A549 (cell line): ENCODE data around the gene ANKRD55. TPM values are rescaled to one million over a fixed set of nuclear protein-coding genes. Genes with fewer than 3 reads are reported as not detected.

Experiments
- ATAC-seq, 2 experiments: fragments of 200-7000 bp in 1 of 2; fragments of >200 bp in 1 of 2; cut with Nextera tagmentation in 1 of 2; cut with Tn5 transposase in 1 of 2; 3 replicates each; pipeline versions ENCODE4 v1.8.0 to v1.9.1; 2018 to 2020; ENCODE audit warnings: mild to moderate bottlenecking in 1 of 2, moderate library complexity in 1 of 2
- CTCF ChIA-PET: fragments of 300-600 bp; sonication (Branson Sonifier 250); formaldehyde crosslinking; extraction: SDS; loops from one replicate; lab custom pipeline; 2021; ENCODE audit warnings: antibody characterized with exemption, inconsistent platforms; lab: Yijun Ruan, JAX
- POLR2A ChIA-PET: fragments of 350-600 bp; formaldehyde crosslinking; extraction: SDS; loops from one replicate; lab custom pipeline; 2021; ENCODE audit warnings: antibody characterized with exemption, inconsistent platforms; lab: Yijun Ruan, JAX
- DNase-seq, 2 experiments: peaks; one replicate each; pipeline versions ENCODE4 v3.0.0 to v3.0.0-alpha.2; 2011 to 2016; ENCODE audit warnings: low read depth in 1 of 2, low spot score in 1 of 2
- FAIRE-seq: peaks from 2 replicates; lab custom pipeline; 2011; peaks lifted over from hg19 to GRCh38; lab: Jason Lieb, UNC
- H3K27ac ChIP-seq, 2 experiments: fragments of >200 bp; sonication (Bioruptor Twin); formaldehyde crosslinking; 3 replicates each; pipeline ENCODE4 v1.5.1; 2016 to 2017
- H3K4me1 ChIP-seq: fragments of >200 bp; sonication (Bioruptor Twin); formaldehyde crosslinking; 3 replicates; pipeline ENCODE4 v1.6.1; 2016
- H3K4me2 ChIP-seq: fragments of >200 bp; sonication (Bioruptor Twin); formaldehyde crosslinking; 3 replicates; pipeline ENCODE4 v1.6.1; 2016
- H3K4me3 ChIP-seq: fragments of >200 bp; sonication (Bioruptor Twin); formaldehyde crosslinking; 3 replicates; pipeline ENCODE4 v1.5.1; 2016
- H3K9me3 ChIP-seq: fragments of >200 bp; sonication (Bioruptor Twin); formaldehyde crosslinking; 3 replicates; pipeline ENCODE4 v1.6.1; 2016
- BHLHE40 ChIP-seq: IDR thresholded peaks from 2 replicates; pipeline ENCODE4 v1.6.1; 2012; ENCODE audit warnings: low read depth, low read length, inconsistent platforms
- CBX8 ChIP-seq: fragments of 200-600 bp; sonication (generic); IDR thresholded peaks from 2 replicates; pipeline ENCODE4 v1.6.1; 2016
- CEBPB ChIP-seq, 2 experiments: fragments of >200 bp in 1 of 2; sonication (Bioruptor Twin) in 1 of 2; formaldehyde crosslinking in 1 of 2; IDR thresholded peaks; 2 replicates each; pipeline ENCODE4 v1.6.1; 2012 to 2016
- CHD2 ChIP-seq: fragments of 150-350 bp; IDR thresholded peaks from 2 replicates; pipeline ENCODE4 v1.6.1; 2014; ENCODE audit warnings: low read length; ENCODE audit not compliant: partially characterized antibody
- EHF ChIP-seq: fragments of 250-450 bp; sonication (Bioruptor Pico); IDR thresholded peaks from 2 replicates; pipeline ENCODE4 v1.5.0; 2020; ENCODE audit warnings: mild to moderate bottlenecking
- EHMT2 ChIP-seq: fragments of 200-600 bp; sonication (generic); IDR thresholded peaks from 2 replicates; pipeline ENCODE4 v1.6.1; 2016; ENCODE audit warnings: antibody characterized with exemption, low read depth, mild to moderate bottlenecking, moderate library complexity
- EP300 ChIP-seq, 2 experiments: fragments of >200 bp; sonication (Bioruptor Twin); formaldehyde crosslinking; IDR thresholded peaks; 2 replicates in 1 of 2; 3 replicates in 1 of 2; pipeline ENCODE4 v1.6.1; 2016 to 2017
- FOSB ChIP-seq: fragments of 250-450 bp; sonication (Bioruptor Pico); IDR thresholded peaks from 2 replicates; pipeline ENCODE4 v1.5.0; 2020; ENCODE audit warnings: mild to moderate bottlenecking, moderate library complexity
- FOSL2 ChIP-seq, 2 experiments: fragments of 450-650 bp in 1 of 2; fragments of >200 bp in 1 of 2; sonication (Bioruptor Twin) in 1 of 2; formaldehyde crosslinking; IDR thresholded peaks; 2 replicates each; pipeline versions ENCODE4 v1.5.0 to v1.6.1; 2016 to 2020; ENCODE audit warnings: mild to moderate bottlenecking in 1 of 2, moderate library complexity in 1 of 2
- FOXS1 ChIP-seq: fragments of 250-450 bp; sonication (Bioruptor Pico); IDR thresholded peaks from 2 replicates; pipeline ENCODE4 v1.5.0; 2020; ENCODE audit warnings: mild to moderate bottlenecking, moderate library complexity
- HDAC2 ChIP-seq: fragments of 200-600 bp; sonication (generic); IDR thresholded peaks from 2 replicates; pipeline ENCODE4 v1.6.1; 2016
- HOXA7 ChIP-seq: fragments of 250-450 bp; sonication (Bioruptor Pico); IDR thresholded peaks from 2 replicates; pipeline ENCODE4 v1.5.0; 2020; ENCODE audit warnings: mild to moderate bottlenecking, moderate library complexity
- HOXB13 ChIP-seq: fragments of 250-450 bp; sonication (Bioruptor Pico); IDR thresholded peaks from 2 replicates; pipeline ENCODE4 v1.5.0; 2020; ENCODE audit warnings: low read depth, mild to moderate bottlenecking, moderate library complexity
- HOXB5 ChIP-seq: fragments of 250-450 bp; sonication (Bioruptor Pico); IDR thresholded peaks from 2 replicates; pipeline ENCODE4 v1.5.0; 2020; ENCODE audit warnings: mild to moderate bottlenecking, moderate library complexity
- JUNB ChIP-seq: fragments of >200 bp; sonication (Bioruptor Twin); formaldehyde crosslinking; IDR thresholded peaks from 2 replicates; pipeline ENCODE4 v1.6.1; 2016
- KDM5A ChIP-seq: fragments of 200-600 bp; sonication (generic); IDR thresholded peaks from 2 replicates; pipeline ENCODE4 v1.6.1; 2016; ENCODE audit warnings: antibody characterized with exemption, mild to moderate bottlenecking
- MAFK ChIP-seq: fragments of 450-650 bp; IDR thresholded peaks from 2 replicates; pipeline ENCODE4 v1.6.1; 2014; ENCODE audit not compliant: partially characterized antibody
- MYC ChIP-seq: IDR thresholded peaks from 2 replicates; pipeline ENCODE4 v1.6.1; 2012; ENCODE audit warnings: mild to moderate bottlenecking, inconsistent platforms, low read length, improper control_type of control experiment, borderline replicate concordance
- NR3C1 ChIP-seq: fragments of >200 bp; sonication (Bioruptor Twin); formaldehyde crosslinking; IDR thresholded peaks from 3 replicates; pipeline ENCODE4 v1.6.1; 2017
- PHF8 ChIP-seq: fragments of 200-600 bp; sonication (generic); IDR thresholded peaks from 2 replicates; pipeline ENCODE4 v1.6.1; 2016; ENCODE audit warnings: low read depth, mild to moderate bottlenecking, antibody characterized with exemption, moderate library complexity, borderline replicate concordance
- POLR2A ChIP-seq: IDR thresholded peaks from 2 replicates; pipeline ENCODE4 v1.6.1; 2012; ENCODE audit warnings: mild to moderate bottlenecking, low read length
- POLR2AphosphoS2 ChIP-seq: conservative IDR thresholded peaks from 2 replicates; pipeline ENCODE4 v1.6.1; 2012; ENCODE audit warnings: low read length, improper control_type of control experiment, inconsistent platforms
- RCOR1 ChIP-seq: fragments of 150-350 bp; IDR thresholded peaks from 2 replicates; pipeline ENCODE4 v1.6.1; 2014; ENCODE audit warnings: antibody characterized with exemption, low read length, low read depth
- RFX5 ChIP-seq: fragments of 450-650 bp; IDR thresholded peaks from 2 replicates; pipeline ENCODE4 v1.7.1; 2014; ENCODE audit warnings: antibody characterized with exemption, mild to moderate bottlenecking, moderate library complexity
- TFCP2L1 ChIP-seq: fragments of 250-450 bp; sonication (Bioruptor Pico); IDR thresholded peaks from 2 replicates; pipeline ENCODE4 v1.5.0; 2021; ENCODE audit warnings: mild to moderate bottlenecking
- ZC3H11A ChIP-seq: fragments of 450-650 bp; IDR thresholded peaks from 2 replicates; pipeline ENCODE4 v1.6.1; 2014; ENCODE audit warnings: antibody characterized with exemption, mild to moderate bottlenecking
- ZNF302 ChIP-seq: fragments of 250-450 bp; sonication (Bioruptor Pico); IDR thresholded peaks from 2 replicates; pipeline ENCODE4 v1.9.0; 2021; ENCODE audit warnings: inconsistent platforms, mild to moderate bottlenecking, moderate library complexity
- ZSCAN20 ChIP-seq: fragments of 250-450 bp; sonication (Bioruptor Pico); IDR thresholded peaks from 2 replicates; pipeline ENCODE4 v1.8.0; 2022; ENCODE audit warnings: mild to moderate bottlenecking, moderate library complexity
- WGBS: methylation state at CpG from one replicate; pipeline ENCODE4 v1.1.6; 2017; ENCODE audit errors: missing lambda C conversion rate; 5-methylcytosine and 5-hydroxymethylcytosine counted together
- polyA plus RNA-seq, 4 experiments: library from polyadenylated mRNA; depleted of rRNA in 3 of 4; stranded (reverse); fragments of >200 nt; fragmentation: RNase III in 1 of 4; extraction: RNeasy Plus Mini Kit Qiagen cat#74134 plus additional on column Dnase treatment in 1 of 4; gene quantifications; 2 replicates in 3 of 4; 3 replicates in 1 of 4; pipeline ENCODE4 v1.2.3, GENCODE V29; 2011 to 2017
- TF ChIP-seq, protein P1 (sequence below): fragments of 250-450 bp; sonication (Bioruptor Pico); IDR thresholded peaks from 2 replicates; pipeline ENCODE4 v1.5.0; 2020; ENCODE audit warnings: low read depth, mild to moderate bottlenecking, moderate library complexity
- TF ChIP-seq, protein P2 (sequence below): fragments of >200 bp; sonication (Bioruptor Twin); formaldehyde crosslinking; IDR thresholded peaks from 3 replicates; pipeline ENCODE4 v1.5.1; 2016
- TF ChIP-seq, protein P3 (sequence below): fragments of >200 bp; sonication (Bioruptor Twin); formaldehyde crosslinking; IDR thresholded peaks from 2 replicates; pipeline ENCODE4 v1.6.1; 2016
- TF ChIP-seq, protein P4 (sequence below): fragments of >200 bp; sonication (Bioruptor Twin); formaldehyde crosslinking; IDR thresholded peaks from 3 replicates; pipeline ENCODE4 v1.6.1; 2016
- TF ChIP-seq, protein P5 (sequence below): IDR thresholded peaks from 2 replicates; pipeline ENCODE4 v1.6.1; 2012

Gene ANKRD55
- polyA plus RNA-seq, 2 of the 4 experiments (the other 2 are of a cell fraction), result 0.10 to 0.30 TPM

DNA sequence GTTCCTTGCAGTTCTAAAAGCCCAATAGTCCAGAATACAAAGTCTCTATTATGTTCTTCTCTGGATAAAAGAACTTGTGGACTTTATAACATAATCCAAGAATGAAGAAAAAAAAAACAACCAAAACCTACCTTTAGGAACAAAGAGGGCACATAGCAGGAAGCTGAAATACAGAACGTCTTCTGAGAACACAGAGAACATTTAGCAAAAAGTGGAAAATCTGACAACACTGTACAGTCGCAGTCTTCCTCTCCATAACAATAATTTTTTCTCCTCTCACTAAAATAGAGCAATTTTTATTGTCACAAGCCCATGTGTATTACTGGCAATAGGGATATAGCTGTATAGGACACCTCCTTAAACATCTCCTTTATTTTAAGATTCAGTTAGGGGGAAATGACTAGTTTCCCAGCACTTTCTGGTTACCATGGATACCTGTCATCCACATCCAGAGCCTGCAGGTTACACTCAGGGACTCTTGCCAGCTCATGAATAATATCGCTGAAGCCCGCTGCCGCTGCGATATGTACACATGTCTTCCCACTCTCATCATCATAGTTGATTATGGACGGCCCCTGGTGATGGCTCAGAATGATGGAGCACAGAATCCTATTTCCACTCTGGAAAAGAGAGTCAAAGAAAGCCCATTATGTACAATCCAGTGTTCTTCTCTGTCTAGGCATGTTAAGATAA lies 106.5 kb downstream of the ANKRD55 start:
- Histone ChIP-seq H3K4me2 (no peak overlapping the region; the same call in 2 of the 3 replicates), H3K4me1 (peaks cover 61% of the 10 kb centered on the region), H3K27ac (peak overlapping the region; percentile 90 to 96; a peak in 5 of 6 replicates), H3K4me3 (no peak overlapping the region), H3K9me3 (peaks cover 14% of the 10 kb centered on the region; the same call in 2 of the 3 replicates)
- FAIRE-seq, result no peak
- CTCF ChIA-PET, result interaction anchor here (0.5 to 2.0 kb wide), 6 partner anchors 14 to 205 kb away, joined by 3 to 9 read pairs (median 4); no protein-coding TSS in a partner anchor
- POLR2A ChIA-PET, result no interaction called here
- 85% methylated on average over 7 of the region's 7 CpGs for WGBS
- peak in 1 of 2 experiments; percentile 22 for DNase-seq
- ATAC-seq, result no peak
- no peak for TF ChIP-seq RFX5
- TF ChIP-seq PHF8, result no peak
- TF ChIP-seq HOXB13 (CRISPR knock-in tag), result no peak
- TF ChIP-seq, protein P1, sequence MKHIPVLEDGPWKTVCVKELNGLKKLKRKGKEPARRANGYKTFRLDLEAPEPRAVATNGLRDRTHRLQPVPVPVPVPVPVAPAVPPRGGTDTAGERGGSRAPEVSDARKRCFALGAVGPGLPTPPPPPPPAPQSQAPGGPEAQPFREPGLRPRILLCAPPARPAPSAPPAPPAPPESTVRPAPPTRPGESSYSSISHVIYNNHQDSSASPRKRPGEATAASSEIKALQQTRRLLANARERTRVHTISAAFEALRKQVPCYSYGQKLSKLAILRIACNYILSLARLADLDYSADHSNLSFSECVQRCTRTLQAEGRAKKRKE, result no peak
- TF ChIP-seq ZNF302 (CRISPR knock-in tag), result no peak
- TF ChIP-seq CBX8, result no peak
- no peak for TF ChIP-seq TFCP2L1 (CRISPR knock-in tag)
- no peak for TF ChIP-seq POLR2AphosphoS2
- no peak for TF ChIP-seq KDM5A
- TF ChIP-seq CEBPB (IDR thresholded peaks at IDR 0.05), result no peak
- no peak for TF ChIP-seq CHD2
- TF ChIP-seq, protein P2, sequence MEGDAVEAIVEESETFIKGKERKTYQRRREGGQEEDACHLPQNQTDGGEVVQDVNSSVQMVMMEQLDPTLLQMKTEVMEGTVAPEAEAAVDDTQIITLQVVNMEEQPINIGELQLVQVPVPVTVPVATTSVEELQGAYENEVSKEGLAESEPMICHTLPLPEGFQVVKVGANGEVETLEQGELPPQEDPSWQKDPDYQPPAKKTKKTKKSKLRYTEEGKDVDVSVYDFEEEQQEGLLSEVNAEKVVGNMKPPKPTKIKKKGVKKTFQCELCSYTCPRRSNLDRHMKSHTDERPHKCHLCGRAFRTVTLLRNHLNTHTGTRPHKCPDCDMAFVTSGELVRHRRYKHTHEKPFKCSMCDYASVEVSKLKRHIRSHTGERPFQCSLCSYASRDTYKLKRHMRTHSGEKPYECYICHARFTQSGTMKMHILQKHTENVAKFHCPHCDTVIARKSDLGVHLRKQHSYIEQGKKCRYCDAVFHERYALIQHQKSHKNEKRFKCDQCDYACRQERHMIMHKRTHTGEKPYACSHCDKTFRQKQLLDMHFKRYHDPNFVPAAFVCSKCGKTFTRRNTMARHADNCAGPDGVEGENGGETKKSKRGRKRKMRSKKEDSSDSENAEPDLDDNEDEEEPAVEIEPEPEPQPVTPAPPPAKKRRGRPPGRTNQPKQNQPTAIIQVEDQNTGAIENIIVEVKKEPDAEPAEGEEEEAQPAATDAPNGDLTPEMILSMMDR, result no peak
- TF ChIP-seq HDAC2, result no peak
- TF ChIP-seq POLR2A, result no peak
- TF ChIP-seq NR3C1, result no peak
- no peak for TF ChIP-seq EP300 (IDR thresholded peaks at IDR 0.05)
- no peak for TF ChIP-seq MAFK
- TF ChIP-seq, protein P3, sequence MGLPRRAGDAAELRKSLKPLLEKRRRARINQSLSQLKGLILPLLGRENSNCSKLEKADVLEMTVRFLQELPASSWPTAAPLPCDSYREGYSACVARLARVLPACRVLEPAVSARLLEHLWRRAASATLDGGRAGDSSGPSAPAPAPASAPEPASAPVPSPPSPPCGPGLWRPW, result no peak
- TF ChIP-seq ZSCAN20 (CRISPR knock-in tag), result no peak
- no peak for TF ChIP-seq HOXA7 (CRISPR knock-in tag)

GRCh38 chr5:56123531-56124243 lies 109.4 kb downstream of the ANKRD55 start:
- FAIRE-seq (peak; percentile 32), ATAC-seq (peak; percentile 98), DNase-seq (peak; percentile 98 to 99)
- H3K4me2 ChIP-seq, result peak overlapping the region; percentile 75
- ChIA-PET CTCF (interaction anchor here (0.8 to 2.3 kb wide), 7 partner anchors 18 to 188 kb away, joined by 3 to 8 read pairs (median 3); partner anchors contain the start of gene IL6ST), POLR2A (interaction anchor here (0.6 to 1.5 kb wide), 11 partner anchors 11 to 129 kb away, joined by 3 to 19 read pairs (median 4); partner anchors contain the start of gene IL6ST)
- H3K4me3 ChIP-seq, result peak overlapping the region; percentile 2; the same call in 1 of the 3 replicates
- H3K27ac ChIP-seq, result peak overlapping the region; percentile 90 to 96
- peaks cover 51% of the 10 kb centered on the region for H3K4me1 ChIP-seq
- 0% methylated on average over 8 of the region's 8 CpGs for WGBS
- H3K9me3 ChIP-seq, result no peaks in the 10 kb centered on the region
- TF ChIP-seq MYC, result no peak
- no peak; the same call in 1 of the 2 replicates for TF ChIP-seq EHF
- no peak for TF ChIP-seq RFX5
- no peak for TF ChIP-seq FOSB
- no peak for TF ChIP-seq HOXA7 (CRISPR knock-in tag)
- peak; percentile 96 for TF ChIP-seq HOXB5 (CRISPR knock-in tag)
- TF ChIP-seq EHMT2, result no peak
- no peak for TF ChIP-seq HDAC2
- TF ChIP-seq, protein P4, sequence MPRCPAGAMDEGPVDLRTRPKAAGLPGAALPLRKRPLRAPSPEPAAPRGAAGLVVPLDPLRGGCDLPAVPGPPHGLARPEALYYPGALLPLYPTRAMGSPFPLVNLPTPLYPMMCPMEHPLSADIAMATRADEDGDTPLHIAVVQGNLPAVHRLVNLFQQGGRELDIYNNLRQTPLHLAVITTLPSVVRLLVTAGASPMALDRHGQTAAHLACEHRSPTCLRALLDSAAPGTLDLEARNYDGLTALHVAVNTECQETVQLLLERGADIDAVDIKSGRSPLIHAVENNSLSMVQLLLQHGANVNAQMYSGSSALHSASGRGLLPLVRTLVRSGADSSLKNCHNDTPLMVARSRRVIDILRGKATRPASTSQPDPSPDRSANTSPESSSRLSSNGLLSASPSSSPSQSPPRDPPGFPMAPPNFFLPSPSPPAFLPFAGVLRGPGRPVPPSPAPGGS, result peak; percentile 94; the same call in 2 of the 3 replicates
- TF ChIP-seq NR3C1, result no peak
- peak; percentile 97 for TF ChIP-seq JUNB
- no peak for TF ChIP-seq BHLHE40
- peak; percentile 93 for TF ChIP-seq FOSL2 (IDR thresholded peaks at IDR 0.05)
- TF ChIP-seq FOSL2 (CRISPR knock-in tag; IDR thresholded peaks at IDR 0.05), result peak; percentile 92
- peak; percentile 90 to 97; a peak in 4 of 5 replicates for TF ChIP-seq EP300 (IDR thresholded peaks at IDR 0.05)
- TF ChIP-seq, protein P5, sequence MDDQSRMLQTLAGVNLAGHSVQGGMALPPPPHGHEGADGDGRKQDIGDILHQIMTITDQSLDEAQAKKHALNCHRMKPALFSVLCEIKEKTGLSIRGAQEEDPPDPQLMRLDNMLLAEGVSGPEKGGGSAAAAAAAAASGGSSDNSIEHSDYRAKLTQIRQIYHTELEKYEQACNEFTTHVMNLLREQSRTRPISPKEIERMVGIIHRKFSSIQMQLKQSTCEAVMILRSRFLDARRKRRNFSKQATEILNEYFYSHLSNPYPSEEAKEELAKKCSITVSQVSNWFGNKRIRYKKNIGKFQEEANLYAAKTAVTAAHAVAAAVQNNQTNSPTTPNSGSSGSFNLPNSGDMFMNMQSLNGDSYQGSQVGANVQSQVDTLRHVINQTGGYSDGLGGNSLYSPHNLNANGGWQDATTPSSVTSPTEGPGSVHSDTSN, result peak; percentile 93
- no peak; the same call in 1 of the 2 replicates for TF ChIP-seq FOXS1 (CRISPR knock-in tag)
- TF ChIP-seq ZC3H11A, result no peak
- no peak for TF ChIP-seq KDM5A
- TF ChIP-seq RCOR1, result no peak
- TF ChIP-seq TFCP2L1 (CRISPR knock-in tag), result no peak
